Measurements from ENCODE around the gene ANKS1A.

ANKS1A gene

GRCh38 chr6:34858681-34859080, 30.4 kb upstream of the ANKS1A start:
- TF ChIP-seq, protein P1, sequence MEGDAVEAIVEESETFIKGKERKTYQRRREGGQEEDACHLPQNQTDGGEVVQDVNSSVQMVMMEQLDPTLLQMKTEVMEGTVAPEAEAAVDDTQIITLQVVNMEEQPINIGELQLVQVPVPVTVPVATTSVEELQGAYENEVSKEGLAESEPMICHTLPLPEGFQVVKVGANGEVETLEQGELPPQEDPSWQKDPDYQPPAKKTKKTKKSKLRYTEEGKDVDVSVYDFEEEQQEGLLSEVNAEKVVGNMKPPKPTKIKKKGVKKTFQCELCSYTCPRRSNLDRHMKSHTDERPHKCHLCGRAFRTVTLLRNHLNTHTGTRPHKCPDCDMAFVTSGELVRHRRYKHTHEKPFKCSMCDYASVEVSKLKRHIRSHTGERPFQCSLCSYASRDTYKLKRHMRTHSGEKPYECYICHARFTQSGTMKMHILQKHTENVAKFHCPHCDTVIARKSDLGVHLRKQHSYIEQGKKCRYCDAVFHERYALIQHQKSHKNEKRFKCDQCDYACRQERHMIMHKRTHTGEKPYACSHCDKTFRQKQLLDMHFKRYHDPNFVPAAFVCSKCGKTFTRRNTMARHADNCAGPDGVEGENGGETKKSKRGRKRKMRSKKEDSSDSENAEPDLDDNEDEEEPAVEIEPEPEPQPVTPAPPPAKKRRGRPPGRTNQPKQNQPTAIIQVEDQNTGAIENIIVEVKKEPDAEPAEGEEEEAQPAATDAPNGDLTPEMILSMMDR (IDR thresholded peaks at IDR 0.05; ENCODE audit: low read depth, low read length, missing control alignments) = no peak
- in situ Hi-C loops (cut with HindIII; ENCODE audit: low sequenced_read_pairs) = no loop called here

GRCh38 chr6:34859951-34860350, 29.1 kb upstream of the ANKS1A start:
- no peak overlapping the region for H3K4me3 ChIP-seq (ENCODE audit: low read depth, low read length)
- TF ChIP-seq, protein P1 (IDR thresholded peaks at IDR 0.05; ENCODE audit: low read depth, low read length, missing control alignments) = no peak
- in situ Hi-C loops (cut with HindIII; ENCODE audit: low sequenced_read_pairs) = no loop called here
- DNase-seq (ENCODE audit: low read depth) = no peak

More at GRCh38 chr6:34858681-34859080, 30.4 kb upstream of the ANKS1A start:
- DNase-seq (ENCODE audit: low read depth) = no peak
- H3K4me3 ChIP-seq (ENCODE audit: low read depth, low read length) = no peak overlapping the region

DNA sequence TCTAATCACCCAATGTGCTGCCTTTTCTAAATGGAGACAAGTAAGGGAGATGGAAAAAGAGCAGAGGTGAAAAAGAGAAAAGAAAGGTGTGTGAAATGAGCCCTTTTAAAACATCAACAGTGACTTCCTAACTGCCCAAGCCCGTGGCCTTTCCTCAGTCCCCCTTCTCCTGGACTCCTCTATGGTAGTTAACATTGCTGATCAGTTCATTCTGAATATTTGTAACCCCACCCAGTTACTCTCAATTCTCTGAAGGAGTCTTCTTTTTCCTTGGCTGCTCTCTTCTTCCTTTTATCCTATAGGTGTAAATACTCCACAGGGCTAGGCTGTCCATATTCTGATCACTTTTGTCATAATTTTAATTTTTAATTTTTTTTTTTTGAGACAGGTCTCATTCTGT, 28.3 kb upstream of the ANKS1A start:
- in situ Hi-C loops (cut with HindIII; ENCODE audit: low sequenced_read_pairs) = no loop called here
- no peak for DNase-seq (ENCODE audit: low read depth)
- TF ChIP-seq, protein P1 (IDR thresholded peaks at IDR 0.05; ENCODE audit: low read depth, low read length, missing control alignments) = no peak

DNA sequence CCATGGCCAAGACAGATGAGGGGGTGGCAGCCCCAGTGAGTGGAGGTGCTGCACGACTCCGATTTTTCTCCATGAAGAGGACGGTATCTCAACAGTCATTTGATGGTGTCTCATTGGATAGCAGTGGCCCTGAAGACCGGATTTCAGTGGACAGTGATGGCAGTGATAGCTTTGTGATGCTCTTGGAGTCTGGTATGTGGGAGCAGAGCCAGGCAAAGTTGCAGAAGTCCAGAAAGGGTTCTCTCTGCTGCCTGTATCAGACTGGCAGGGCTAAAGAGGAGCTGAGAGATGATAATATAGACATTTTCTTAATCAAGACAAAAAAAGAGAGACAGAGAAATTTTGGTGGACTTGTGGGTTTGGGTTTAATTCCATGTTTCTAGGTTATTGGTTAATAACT, 25.0 kb upstream of the ANKS1A start:
- TF ChIP-seq, protein P1 (IDR thresholded peaks at IDR 0.05; ENCODE audit: low read depth, low read length, missing control alignments) = no peak
- in situ Hi-C loops (cut with HindIII; ENCODE audit: low sequenced_read_pairs) = no loop called here
- no peak overlapping the region for H3K4me3 ChIP-seq (ENCODE audit: low read depth, low read length)
- no peak for DNase-seq (ENCODE audit: low read depth)

More for the DNA sequence above, 28.3 kb upstream of the ANKS1A start:
- H3K4me3 ChIP-seq (ENCODE audit: low read depth, low read length) = no peak overlapping the region

- DNase-seq (ENCODE audit: low read depth) = no peak
- TF ChIP-seq, protein P1 (IDR thresholded peaks at IDR 0.05; ENCODE audit: low read depth, low read length, missing control alignments) = no peak
- in situ Hi-C loops (cut with HindIII; ENCODE audit: low sequenced_read_pairs) = no loop called here
- no peak overlapping the region for H3K4me3 ChIP-seq (ENCODE audit: low read depth, low read length)
Observed at GRCh38 chr6:34865107-34865506, 23.9 kb upstream of the ANKS1A start.

GRCh38 chr6:34866509-34866908, 22.5 kb upstream of the ANKS1A start:
- no peak for DNase-seq (ENCODE audit: low read depth)
- H3K4me3 ChIP-seq (ENCODE audit: low read depth, low read length) = no peak overlapping the region
- TF ChIP-seq, protein P1 (IDR thresholded peaks at IDR 0.05; ENCODE audit: low read depth, low read length, missing control alignments) = no peak
- in situ Hi-C loops (cut with HindIII; ENCODE audit: low sequenced_read_pairs) = no loop called here

DNA sequence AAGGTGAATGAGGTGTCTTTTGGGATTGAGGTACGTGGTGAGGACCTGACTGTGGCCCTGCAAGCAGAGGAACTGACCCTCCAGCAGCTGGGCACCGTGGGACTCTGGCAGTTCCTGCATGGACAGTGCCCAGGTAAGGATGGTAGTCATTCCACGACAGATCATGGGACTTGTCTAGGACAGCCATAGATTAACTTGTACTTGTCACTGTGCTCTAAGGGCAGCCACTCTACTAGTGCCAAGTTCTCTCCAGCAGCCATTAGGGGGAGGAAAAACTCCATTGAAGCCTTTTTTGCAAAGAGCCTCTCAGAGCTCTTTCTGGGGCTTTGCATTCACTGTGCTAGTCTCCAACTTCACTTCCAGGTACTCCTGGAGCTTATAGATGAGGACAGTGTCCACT, 21.6 kb upstream of the ANKS1A start:
- no peak overlapping the region for H3K4me3 ChIP-seq (ENCODE audit: low read depth, low read length)
- in situ Hi-C loops (cut with HindIII; ENCODE audit: low sequenced_read_pairs) = no loop called here
- TF ChIP-seq, protein P1 (IDR thresholded peaks at IDR 0.05; ENCODE audit: low read depth, low read length, missing control alignments) = peak; percentile 15
- no peak for DNase-seq (ENCODE audit: low read depth)

Data from astrocyte of the cerebellum (primary cell).